ENCODE results near the gene RPP30.

Gene RPP30

GRCh38 chr10:90944749-90945148 lies 73.0 kb downstream of the RPP30 start:
- Histone ChIP-seq H3K36me3 (ENCODE audit: control insufficient read depth, insufficient read depth, low read length) (no peaks in the 10 kb centered on the region), H3K27ac (ENCODE audit: low read depth, low read length, severe bottlenecking) (no peak overlapping the region), H3K9me3 (ENCODE audit: control insufficient read depth, low read length) (peaks cover 8% of the 10 kb centered on the region), H3K4me1 (ENCODE audit: control insufficient read depth, insufficient read depth, low read length, poor library complexity, severe bottlenecking) (peaks cover 11% of the 10 kb centered on the region), H3K4me3 (ENCODE audit: extremely low read depth, insufficient read depth, low read length, poor library complexity, severe bottlenecking) (no peak overlapping the region)
- WGBS, 2 experiments (ENCODE audit: insufficient coverage in 2 of 2): no CpG with 5 or more reads among the region's 1 CpG

DNA sequence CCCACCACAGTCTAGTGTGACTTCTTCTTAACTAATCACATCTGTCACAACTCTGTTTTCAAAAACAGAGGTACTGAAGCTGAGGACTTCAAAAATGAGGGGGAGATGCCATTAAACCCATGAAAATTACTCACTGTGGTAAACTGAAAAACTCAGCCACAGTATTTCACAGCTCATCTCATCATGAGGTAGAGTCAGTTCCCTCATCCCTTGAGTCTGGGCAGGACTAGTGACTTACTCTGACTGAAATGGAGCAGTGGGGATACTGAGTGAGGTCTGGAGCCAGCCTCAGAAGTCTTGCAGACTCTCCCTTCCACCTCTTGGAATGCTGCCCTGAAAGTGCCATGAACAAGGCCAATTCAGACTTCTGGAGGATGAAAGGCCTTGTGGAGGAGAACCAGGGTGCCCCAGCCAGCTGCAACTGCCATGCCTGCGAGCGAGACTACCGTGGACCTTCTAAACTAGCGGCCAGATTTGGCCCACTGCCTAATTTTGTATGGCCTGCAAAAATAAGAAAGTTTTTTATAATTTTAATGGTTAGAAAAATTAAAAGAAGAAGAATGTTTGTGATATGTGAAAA lies 73.8 kb downstream of the RPP30 start:
- 100% methylated on average over 4 of the region's 4 CpGs; no CpG with 5 or more reads in 1 of the 2 experiments for WGBS, 2 experiments (ENCODE audit: insufficient coverage in 2 of 2)
- H3K9me3 ChIP-seq (ENCODE audit: control insufficient read depth, low read length): peaks cover 15% of the 10 kb centered on the region

DNA sequence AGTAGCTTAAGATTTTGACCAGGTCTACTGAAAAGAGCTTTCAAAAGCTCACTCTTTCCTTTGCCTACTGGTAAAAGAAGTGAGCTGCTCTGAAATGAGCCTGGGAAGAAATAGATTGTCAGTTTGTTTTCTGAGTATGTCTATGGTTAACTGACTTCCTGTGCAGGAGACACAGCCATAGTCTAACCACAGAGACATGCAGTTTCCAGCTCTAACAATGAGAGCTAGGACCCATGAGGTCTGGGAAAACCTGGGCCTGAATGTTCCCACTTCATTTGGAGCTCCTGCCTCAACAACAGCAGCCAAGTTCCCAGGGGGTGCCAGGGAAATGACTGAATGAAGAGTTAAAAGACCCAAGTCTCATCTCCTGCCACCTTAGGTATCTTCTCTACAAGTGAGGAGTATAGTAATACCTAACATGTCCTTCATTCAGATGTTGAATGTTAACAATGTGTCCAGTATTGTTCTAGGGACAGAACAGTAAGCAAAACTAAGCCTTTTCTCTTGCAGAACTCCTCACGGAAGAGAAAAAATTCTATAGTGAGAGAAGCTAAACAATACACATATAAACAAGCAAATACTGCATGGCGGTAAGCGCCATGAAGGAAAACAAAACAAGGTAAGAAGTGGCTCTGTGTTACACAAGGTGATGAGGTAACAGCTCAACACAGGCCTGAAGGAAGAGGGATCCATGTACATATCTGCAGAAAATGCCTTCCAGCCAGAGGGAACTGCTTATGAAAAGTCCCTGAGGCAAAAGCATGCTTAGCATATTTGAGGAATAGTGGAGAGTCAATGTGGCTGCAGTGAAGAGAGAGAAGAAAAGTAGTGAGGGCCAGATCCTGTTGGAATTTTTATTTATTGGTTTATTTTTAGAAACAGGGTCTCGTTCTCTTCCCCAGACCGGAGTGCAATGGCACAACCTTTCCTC lies 75.5 kb downstream of the RPP30 start:
- Histone ChIP-seq H3K36me3 (ENCODE audit: control insufficient read depth, insufficient read depth, low read length) (no peaks in the 10 kb centered on the region), H3K27ac (ENCODE audit: low read depth, low read length, severe bottlenecking) (peak overlapping the region; percentile 55), H3K4me3 (ENCODE audit: extremely low read depth, insufficient read depth, low read length, poor library complexity, severe bottlenecking) (no peak overlapping the region), H3K4me1 (ENCODE audit: control insufficient read depth, insufficient read depth, low read length, poor library complexity, severe bottlenecking) (peaks cover 11% of the 10 kb centered on the region), H3K9me3 (ENCODE audit: control insufficient read depth, low read length) (peaks cover 19% of the 10 kb centered on the region)
- 94 to 100% methylated on average over 3 of the region's 5 CpGs for WGBS, 2 experiments (ENCODE audit: insufficient coverage in 2 of 2)

More for the DNA sequence above, 73.8 kb downstream of the RPP30 start:
- H3K36me3 ChIP-seq (ENCODE audit: control insufficient read depth, insufficient read depth, low read length): no peaks in the 10 kb centered on the region
- H3K27ac ChIP-seq (ENCODE audit: low read depth, low read length, severe bottlenecking): no peak overlapping the region
- H3K4me3 ChIP-seq (ENCODE audit: extremely low read depth, insufficient read depth, low read length, poor library complexity, severe bottlenecking): no peak overlapping the region
- H3K4me1 ChIP-seq (ENCODE audit: control insufficient read depth, insufficient read depth, low read length, poor library complexity, severe bottlenecking): peaks cover 11% of the 10 kb centered on the region
